SIG-M5 (cell line): Measurements from ENCODE around the gene ZNF157.

Source experiments
- DNase-seq: peaks from one replicate; lab custom pipeline; 2025; lab: John Stamatoyannopoulos, UW

Gene ZNF157

DNA sequence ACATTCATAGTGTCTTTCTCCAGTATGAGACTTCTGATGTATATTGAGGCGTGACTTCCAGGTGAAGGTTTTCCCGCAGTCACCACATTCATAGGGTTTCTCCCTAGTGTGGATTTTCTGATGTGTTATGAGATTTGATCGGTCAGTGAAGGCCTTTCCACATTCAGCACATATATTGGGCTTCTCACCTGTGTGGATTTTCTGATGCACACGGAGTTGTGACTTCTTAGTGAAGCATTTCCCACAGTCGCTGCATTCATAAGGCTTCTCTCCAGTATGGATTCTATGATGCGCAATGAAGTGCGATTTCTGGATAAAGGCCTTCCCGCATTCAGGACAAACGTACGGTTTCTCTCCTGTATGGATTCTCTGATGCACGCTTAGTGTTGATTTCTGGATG is 77.2 kb downstream of the ZNF157 start:
- no peak for DNase-seq

DNA sequence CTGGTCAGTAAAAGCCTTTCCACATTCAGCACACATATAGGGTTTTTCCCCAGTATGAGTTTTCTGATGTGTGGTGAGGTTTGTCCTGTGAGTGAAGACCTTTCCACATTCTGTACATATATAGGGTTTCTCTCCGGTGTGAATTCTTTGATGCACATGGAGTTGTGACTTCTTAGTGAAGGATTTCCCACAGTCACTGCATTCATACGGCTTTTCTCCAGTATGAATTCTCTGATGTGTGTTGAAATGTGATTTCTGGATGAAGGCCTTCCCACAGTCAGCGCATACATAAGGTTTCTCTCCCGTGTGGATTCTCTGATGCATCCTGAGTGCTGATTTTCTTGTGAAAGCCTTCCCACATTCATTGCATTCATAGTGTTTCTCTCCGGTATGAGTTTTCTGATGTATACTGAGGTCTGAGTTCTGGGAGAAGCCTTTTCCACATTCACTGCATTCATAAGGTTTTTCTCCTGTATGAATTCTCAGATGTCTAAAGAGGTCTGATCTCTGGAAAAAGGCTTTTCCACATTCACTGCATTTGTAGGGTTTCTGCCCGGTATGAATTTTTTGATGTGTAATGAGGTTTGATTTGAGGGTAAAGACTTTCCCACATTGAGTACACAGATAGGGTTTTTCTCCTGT is 77.9 kb downstream of the ZNF157 start:
- no peak for DNase-seq

GRCh38 chrX:47452112-47452511 is 81.7 kb downstream of the ZNF157 start:
- no peak for DNase-seq

GRCh38 chrX:47456080-47456479 is 85.7 kb downstream of the ZNF157 start:
- DNase-seq = no peak

DNA sequence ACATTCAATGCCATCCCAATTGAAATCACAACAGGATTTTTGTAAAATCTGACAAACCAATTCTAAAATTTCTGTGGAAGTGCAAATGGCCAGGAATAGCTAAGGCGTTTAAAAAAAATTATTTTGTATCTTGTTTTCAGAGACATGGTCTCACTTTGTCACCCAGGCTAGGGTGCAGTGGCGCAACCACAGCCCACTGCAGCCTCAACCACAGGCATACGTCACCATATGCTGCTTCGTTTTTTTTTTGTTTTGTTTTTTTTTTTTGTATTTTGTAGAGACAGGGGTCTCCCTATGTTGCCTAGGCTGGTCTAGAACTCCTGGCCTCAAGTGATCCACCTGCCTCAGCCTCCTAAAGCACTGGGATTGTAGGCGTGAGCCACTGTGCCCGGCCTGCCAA is 88.2 kb downstream of the ZNF157 start:
- no peak for DNase-seq

DNA sequence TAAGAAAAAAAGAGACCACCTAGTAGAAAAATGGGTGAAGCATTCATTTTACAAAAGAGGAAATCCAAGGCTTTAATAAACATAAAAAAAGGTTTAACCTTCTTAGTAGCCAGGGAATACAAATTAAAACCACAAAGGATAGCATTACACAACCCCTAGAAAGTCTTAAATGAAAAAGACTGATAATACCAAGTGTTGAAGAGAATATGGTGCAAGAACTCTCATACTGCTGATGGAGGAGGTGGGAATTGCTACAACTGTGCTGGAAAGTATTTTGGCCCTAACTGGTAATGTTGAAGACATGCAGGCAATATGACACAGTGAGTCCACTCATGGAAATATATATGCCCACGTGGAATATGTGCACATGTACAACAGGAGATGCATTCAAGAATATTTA is 90.2 kb downstream of the ZNF157 start:
- no peak for DNase-seq
